BE2C (cell line): ENCODE data around the gene ALDH1A1.

Experiments used
- DNase-seq: peaks from one replicate; pipeline ENCODE4 v3.0.0-alpha.2; 2020
- H3K27me3 ChIP-seq: fragments of 250-450 bp; sonication (Bioruptor Pico); 2 replicates; pipeline ENCODE4 v1.5.1; 2020; ENCODE audit warnings: mild to moderate bottlenecking
- H3K36me3 ChIP-seq: fragments of 250-450 bp; sonication (Bioruptor Pico); 2 replicates; pipeline ENCODE4 v1.5.1; 2020; ENCODE audit warnings: mild to moderate bottlenecking
- H3K4me1 ChIP-seq: fragments of 250-450 bp; sonication (Bioruptor Pico); 2 replicates; pipeline ENCODE4 v1.5.1; 2020
- H3K4me3 ChIP-seq: 2 replicates; pipeline ENCODE4 v1.5.1; 2011; ENCODE audit warnings: low read depth, low read length
- H3K9me3 ChIP-seq: fragments of 250-450 bp; sonication (Bioruptor Pico); 2 replicates; pipeline ENCODE4 v1.5.1; 2020
- TF ChIP-seq, protein P1 (sequence below): IDR thresholded peaks from 2 replicates; pipeline ENCODE4 v1.5.1; 2012; ENCODE audit warnings: mild to moderate bottlenecking, low read depth, low read length

ALDH1A1 gene

DNA sequence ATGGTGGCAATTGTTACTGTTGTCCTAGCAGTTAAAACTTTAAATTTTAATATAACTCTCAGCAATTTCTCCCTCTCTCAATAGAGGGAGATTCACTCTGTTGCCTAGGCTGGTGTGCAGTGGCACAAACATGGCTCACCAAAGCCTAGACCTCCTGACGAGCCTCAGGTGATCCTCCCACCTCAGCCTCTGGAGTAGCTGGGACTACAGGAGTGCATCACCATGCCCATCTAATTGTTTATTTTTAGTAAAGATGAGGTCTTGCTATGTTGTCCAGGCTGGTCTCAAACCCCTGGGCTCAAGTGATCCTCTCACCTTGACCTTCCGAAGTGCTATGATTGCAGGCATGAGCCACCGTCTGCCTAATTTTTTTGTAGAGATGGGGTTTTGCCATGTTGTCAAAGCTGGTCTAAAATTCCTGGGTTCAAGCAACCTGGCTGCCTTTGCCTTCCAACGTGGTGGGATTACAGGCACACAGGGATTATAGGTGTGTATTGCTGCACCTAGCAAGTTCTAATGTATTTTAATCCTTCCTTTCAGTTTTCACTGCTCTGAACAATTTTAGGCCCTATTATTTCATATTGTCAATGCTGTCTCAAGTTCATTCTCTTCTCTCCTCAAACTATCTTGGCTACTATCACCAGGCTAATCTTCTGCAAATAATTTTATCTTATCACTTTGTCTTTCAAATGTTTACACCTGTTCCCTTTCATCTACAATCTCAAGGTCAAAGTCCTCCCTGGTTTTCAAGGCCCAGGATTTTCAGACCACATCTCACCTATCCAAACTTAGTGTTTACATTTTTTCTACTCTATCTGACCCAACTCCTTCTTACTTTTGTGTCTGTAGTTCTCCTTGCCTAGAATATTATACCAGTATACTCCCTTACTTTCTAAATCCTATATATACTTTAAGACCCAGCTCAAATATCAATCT lies 18.9 kb downstream of the ALDH1A1 start:
- H3K27me3 ChIP-seq, result no peaks in the 10 kb centered on the region
- no peaks in the 10 kb centered on the region for H3K4me1 ChIP-seq
- no peak for DNase-seq
- no peak overlapping the region for H3K4me3 ChIP-seq
- H3K36me3 ChIP-seq, result no peaks in the 10 kb centered on the region
- H3K9me3 ChIP-seq, result no peaks in the 10 kb centered on the region
- TF ChIP-seq, protein P1, sequence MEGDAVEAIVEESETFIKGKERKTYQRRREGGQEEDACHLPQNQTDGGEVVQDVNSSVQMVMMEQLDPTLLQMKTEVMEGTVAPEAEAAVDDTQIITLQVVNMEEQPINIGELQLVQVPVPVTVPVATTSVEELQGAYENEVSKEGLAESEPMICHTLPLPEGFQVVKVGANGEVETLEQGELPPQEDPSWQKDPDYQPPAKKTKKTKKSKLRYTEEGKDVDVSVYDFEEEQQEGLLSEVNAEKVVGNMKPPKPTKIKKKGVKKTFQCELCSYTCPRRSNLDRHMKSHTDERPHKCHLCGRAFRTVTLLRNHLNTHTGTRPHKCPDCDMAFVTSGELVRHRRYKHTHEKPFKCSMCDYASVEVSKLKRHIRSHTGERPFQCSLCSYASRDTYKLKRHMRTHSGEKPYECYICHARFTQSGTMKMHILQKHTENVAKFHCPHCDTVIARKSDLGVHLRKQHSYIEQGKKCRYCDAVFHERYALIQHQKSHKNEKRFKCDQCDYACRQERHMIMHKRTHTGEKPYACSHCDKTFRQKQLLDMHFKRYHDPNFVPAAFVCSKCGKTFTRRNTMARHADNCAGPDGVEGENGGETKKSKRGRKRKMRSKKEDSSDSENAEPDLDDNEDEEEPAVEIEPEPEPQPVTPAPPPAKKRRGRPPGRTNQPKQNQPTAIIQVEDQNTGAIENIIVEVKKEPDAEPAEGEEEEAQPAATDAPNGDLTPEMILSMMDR, result no peak

DNA sequence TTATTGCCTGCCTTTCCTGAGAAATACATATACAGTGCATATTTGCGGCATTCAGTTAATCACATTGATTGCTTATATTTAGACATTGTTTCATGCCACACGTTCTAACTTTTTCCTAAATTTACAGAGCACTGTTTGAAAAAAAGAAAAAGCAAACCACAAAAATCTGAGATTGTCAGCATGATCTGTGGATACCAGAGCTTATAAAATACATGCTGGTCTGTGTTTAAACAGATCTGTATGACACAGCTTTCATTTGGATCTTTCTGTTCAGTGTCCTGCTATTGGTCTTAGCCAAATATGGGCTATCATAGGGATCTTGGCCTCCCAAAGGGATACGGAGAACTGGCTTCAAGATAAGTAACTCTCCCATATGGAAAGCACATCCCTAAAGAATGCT lies 20.2 kb downstream of the ALDH1A1 start:
- Histone ChIP-seq H3K4me1 (no peaks in the 10 kb centered on the region), H3K36me3 (no peaks in the 10 kb centered on the region), H3K9me3 (no peaks in the 10 kb centered on the region), H3K4me3 (no peak overlapping the region), H3K27me3 (no peaks in the 10 kb centered on the region)
- TF ChIP-seq, protein P1, result no peak
- no peak for DNase-seq

DNA sequence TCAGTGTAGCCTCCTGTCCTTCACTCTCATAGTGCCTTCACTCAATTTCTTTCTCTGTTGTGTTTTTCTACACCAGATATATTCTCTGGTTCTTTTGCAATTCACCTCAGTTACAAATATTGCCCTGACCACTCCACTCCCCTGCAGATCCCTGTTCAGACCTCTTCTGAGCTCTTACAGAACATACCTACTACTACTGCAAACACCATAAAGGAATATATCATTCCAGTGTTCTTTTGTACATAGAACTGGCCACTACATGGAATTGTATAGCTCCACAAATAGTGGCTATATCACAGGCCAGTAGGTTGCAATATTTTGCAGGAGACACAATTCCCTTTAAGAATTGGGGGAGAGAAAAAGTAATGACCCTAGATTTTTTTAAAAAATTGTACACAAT lies 21.0 kb downstream of the ALDH1A1 start:
- Histone ChIP-seq H3K36me3 (no peaks in the 10 kb centered on the region), H3K27me3 (no peaks in the 10 kb centered on the region), H3K9me3 (no peaks in the 10 kb centered on the region), H3K4me1 (no peaks in the 10 kb centered on the region), H3K4me3 (no peak overlapping the region)
- DNase-seq, result no peak
- TF ChIP-seq, protein P1, result no peak

DNA sequence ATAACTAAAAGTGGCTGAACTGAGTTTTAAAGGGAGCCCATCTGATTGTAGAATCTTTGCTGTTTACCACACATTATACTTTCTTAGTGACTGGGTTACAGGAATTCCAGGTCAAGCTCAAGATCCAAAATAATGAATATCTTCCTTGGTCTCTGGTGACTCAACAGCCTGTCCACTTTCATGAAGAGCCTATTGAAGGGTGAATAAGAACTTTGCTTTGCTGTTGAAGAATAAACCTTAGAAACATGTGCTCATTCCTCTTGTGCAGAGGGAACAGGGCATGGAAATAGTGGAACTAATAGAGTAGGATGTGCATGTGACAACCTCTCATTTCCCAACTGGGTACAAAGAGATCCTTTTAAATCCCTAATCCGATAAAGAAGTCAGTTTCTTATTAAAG lies 21.4 kb downstream of the ALDH1A1 start:
- Histone ChIP-seq H3K9me3 (no peaks in the 10 kb centered on the region), H3K36me3 (no peaks in the 10 kb centered on the region), H3K4me3 (no peak overlapping the region), H3K4me1 (no peaks in the 10 kb centered on the region), H3K27me3 (no peaks in the 10 kb centered on the region)
- no peak for DNase-seq
- TF ChIP-seq, protein P1, result no peak

DNA sequence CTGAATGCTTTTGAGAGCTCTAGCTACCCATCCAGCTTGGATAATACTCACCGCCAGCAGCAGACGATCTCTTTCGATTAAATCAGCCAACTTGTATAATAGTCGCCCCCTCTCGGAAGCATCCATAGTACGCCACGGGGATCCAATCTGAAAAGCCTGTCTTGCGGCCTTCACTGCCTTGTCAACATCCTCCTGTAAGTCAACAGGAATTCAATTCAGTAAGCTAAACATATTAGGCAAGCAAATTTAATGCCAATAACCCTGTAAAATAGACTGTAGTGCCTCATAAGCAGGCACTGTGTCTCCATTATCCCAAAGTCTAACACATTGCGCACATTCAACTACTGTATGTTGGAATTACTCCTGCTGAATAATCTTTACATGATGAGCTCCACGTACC lies 22.0 kb downstream of the ALDH1A1 start:
- TF ChIP-seq, protein P1, result no peak
- Histone ChIP-seq H3K4me3 (no peak overlapping the region), H3K4me1 (no peaks in the 10 kb centered on the region), H3K27me3 (no peaks in the 10 kb centered on the region), H3K9me3 (no peaks in the 10 kb centered on the region), H3K36me3 (no peaks in the 10 kb centered on the region)
- DNase-seq, result no peak

DNA sequence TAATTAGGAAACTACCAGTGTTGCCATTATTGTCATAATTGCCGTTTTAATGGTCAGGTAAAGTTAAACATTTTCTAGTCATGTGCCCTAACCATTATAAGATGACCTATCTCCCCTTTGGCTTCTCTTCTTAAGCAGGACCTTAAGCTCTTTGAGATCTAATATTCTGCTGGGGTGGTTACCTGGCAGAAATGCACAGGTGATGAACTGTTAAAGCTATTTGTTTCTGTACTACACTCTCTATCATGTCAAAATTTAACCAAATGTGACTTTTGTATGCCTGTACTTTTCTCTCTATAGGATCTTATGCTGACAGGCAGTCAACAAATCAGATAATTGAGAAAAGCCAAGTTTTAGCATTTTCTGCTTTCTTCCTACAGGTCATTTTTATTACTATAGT lies 23.3 kb downstream of the ALDH1A1 start:
- no peak overlapping the region for H3K4me3 ChIP-seq
- no peaks in the 10 kb centered on the region for H3K36me3 ChIP-seq
- no peaks in the 10 kb centered on the region for H3K4me1 ChIP-seq
- no peak for DNase-seq
- no peaks in the 10 kb centered on the region for H3K27me3 ChIP-seq
- TF ChIP-seq, protein P1, result no peak
- H3K9me3 ChIP-seq, result no peaks in the 10 kb centered on the region
